ENCODE data around the gene QTRT2.

GRCh38 chr3:114060906-114061655 lies 4.5 kb downstream of the QTRT2 start:
- TF ChIP-seq, protein P1, sequence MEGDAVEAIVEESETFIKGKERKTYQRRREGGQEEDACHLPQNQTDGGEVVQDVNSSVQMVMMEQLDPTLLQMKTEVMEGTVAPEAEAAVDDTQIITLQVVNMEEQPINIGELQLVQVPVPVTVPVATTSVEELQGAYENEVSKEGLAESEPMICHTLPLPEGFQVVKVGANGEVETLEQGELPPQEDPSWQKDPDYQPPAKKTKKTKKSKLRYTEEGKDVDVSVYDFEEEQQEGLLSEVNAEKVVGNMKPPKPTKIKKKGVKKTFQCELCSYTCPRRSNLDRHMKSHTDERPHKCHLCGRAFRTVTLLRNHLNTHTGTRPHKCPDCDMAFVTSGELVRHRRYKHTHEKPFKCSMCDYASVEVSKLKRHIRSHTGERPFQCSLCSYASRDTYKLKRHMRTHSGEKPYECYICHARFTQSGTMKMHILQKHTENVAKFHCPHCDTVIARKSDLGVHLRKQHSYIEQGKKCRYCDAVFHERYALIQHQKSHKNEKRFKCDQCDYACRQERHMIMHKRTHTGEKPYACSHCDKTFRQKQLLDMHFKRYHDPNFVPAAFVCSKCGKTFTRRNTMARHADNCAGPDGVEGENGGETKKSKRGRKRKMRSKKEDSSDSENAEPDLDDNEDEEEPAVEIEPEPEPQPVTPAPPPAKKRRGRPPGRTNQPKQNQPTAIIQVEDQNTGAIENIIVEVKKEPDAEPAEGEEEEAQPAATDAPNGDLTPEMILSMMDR (IDR thresholded peaks at IDR 0.05; ENCODE audit: insufficient read depth, low read length) = no peak
- TF ChIP-seq REST (IDR thresholded peaks at IDR 0.05; ENCODE audit: insufficient replicate concordance, low read depth) (no peak), POLR2AphosphoS5 (IDR thresholded peaks at IDR 0.05; ENCODE audit: low read depth) (no peak), GABPA (IDR thresholded peaks at IDR 0.05; ENCODE audit: low read depth) (no peak)

Data from HL-60 (cell line).